ENCODE measurements around the gene RNF223. TPM values are rescaled to one million over a fixed set of nuclear protein-coding genes. Genes with fewer than 3 reads are reported as not detected.

The RNF223 gene
- total and polyA plus RNA-seq, 2 experiments from 2014 or later: not detected

GRCh38 chr1:1054099-1054700 is 19.9 kb downstream of the RNF223 start:
- Histone ChIP-seq H3K36me3 (ENCODE audit: low read depth) (no peaks in the 10 kb centered on the region), H3K27ac (no peak overlapping the region), H4K20me1 (ENCODE audit: insufficient read depth) (no peaks in the 10 kb centered on the region), H3K27me3 (replicated peaks; ENCODE audit: insufficient read depth) (0 out of 2 replicates have a peak, but pooled peaks cover 3% of the 10 kb centered on the region), H3K79me2 (ENCODE audit: insufficient read depth) (no peaks in the 10 kb centered on the region), H3F3A (ENCODE audit: insufficient read depth) (no peaks in the 10 kb centered on the region), H3K9ac (no peak overlapping the region), H3K9me3 (ENCODE audit: low read depth) (no peaks in the 10 kb centered on the region), H3K4me1 (ENCODE audit: insufficient read depth) (no peaks in the 10 kb centered on the region), H2AFZ (no peak overlapping the region), H3K9me2 (ENCODE audit: insufficient read depth) (no peaks in the 10 kb centered on the region), H3K4me3 (no peak overlapping the region), H3K4me2 (ENCODE audit: unreplicated experiment) (no peak overlapping the region)
- DNase-seq: no peak
- TF ChIP-seq EZH2phosphoT487 (IDR thresholded peaks at IDR 0.05; ENCODE audit: insufficient read depth, low read depth): no peak
- no peak for TF ChIP-seq EZH2 (IDR thresholded peaks at IDR 0.05; ENCODE audit: insufficient read depth, poor library complexity, severe bottlenecking)
- WGBS, 2 experiments (ENCODE audit: low coverage in 1 of 2, low lambda C conversion rate in 2 of 2, missing lambda C conversion rate in 2 of 2): 95 to 98% methylated on average over 18 of the region's 18 CpGs
- in situ Hi-C loops (cut with MboI): no loop called here

GRCh38 chr1:1053682-1054081 is 20.4 kb downstream of the RNF223 start:
- 93 to 95% methylated on average over 16 to 18 of the region's 18 CpGs for WGBS, 2 experiments (ENCODE audit: low coverage in 1 of 2, low lambda C conversion rate in 2 of 2, missing lambda C conversion rate in 2 of 2)
- DNase-seq: no peak
- no peak overlapping the region for H3K27ac ChIP-seq
- 0 out of 2 replicates have a peak, but pooled peaks cover 3% of the 10 kb centered on the region for H3K27me3 ChIP-seq (replicated peaks; ENCODE audit: insufficient read depth)
- no peak for TF ChIP-seq EZH2 (IDR thresholded peaks at IDR 0.05; ENCODE audit: insufficient read depth, poor library complexity, severe bottlenecking)
- no peak for TF ChIP-seq EZH2phosphoT487 (IDR thresholded peaks at IDR 0.05; ENCODE audit: insufficient read depth, low read depth)
- H3K9me3 ChIP-seq (ENCODE audit: low read depth): no peaks in the 10 kb centered on the region
- no peak overlapping the region for H3K4me2 ChIP-seq (ENCODE audit: unreplicated experiment)
- H3K4me3 ChIP-seq: no peak overlapping the region
- no peaks in the 10 kb centered on the region for H3F3A ChIP-seq (ENCODE audit: insufficient read depth)
- no peak overlapping the region for H2AFZ ChIP-seq
- no peaks in the 10 kb centered on the region for H3K9me2 ChIP-seq (ENCODE audit: insufficient read depth)
- H3K36me3 ChIP-seq (ENCODE audit: low read depth): no peaks in the 10 kb centered on the region
- no peaks in the 10 kb centered on the region for H4K20me1 ChIP-seq (ENCODE audit: insufficient read depth)
- in situ Hi-C loops (cut with MboI): no loop called here
- H3K9ac ChIP-seq: no peak overlapping the region
- no peaks in the 10 kb centered on the region for H3K79me2 ChIP-seq (ENCODE audit: insufficient read depth)
- H3K4me1 ChIP-seq (ENCODE audit: insufficient read depth): no peaks in the 10 kb centered on the region

DNA sequence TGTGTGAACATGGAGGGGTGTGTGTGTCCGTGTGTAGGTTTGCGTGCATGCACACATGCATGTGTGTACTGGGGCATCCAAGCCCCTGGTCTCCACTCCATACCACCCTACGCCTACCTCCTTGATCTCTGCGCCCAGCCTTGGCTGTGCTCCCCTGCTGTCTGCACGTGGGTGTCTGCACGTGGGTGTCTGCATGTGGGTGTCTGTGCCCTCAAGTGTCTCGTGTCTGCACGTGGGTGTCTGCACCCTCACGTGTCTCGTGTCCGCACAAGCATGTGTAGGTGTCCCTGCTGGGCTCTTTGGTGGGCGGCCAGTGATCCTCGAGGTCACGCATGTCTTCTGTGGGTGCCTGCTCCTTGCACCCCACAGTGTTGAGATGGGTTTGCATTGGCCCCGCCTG is 21.1 kb downstream of the RNF223 start:
- H3K4me1 ChIP-seq (ENCODE audit: insufficient read depth): no peaks in the 10 kb centered on the region
- no peak overlapping the region for H3K27ac ChIP-seq
- no peak overlapping the region for H2AFZ ChIP-seq
- H3K36me3 ChIP-seq (ENCODE audit: low read depth): no peaks in the 10 kb centered on the region
- no peaks in the 10 kb centered on the region for H4K20me1 ChIP-seq (ENCODE audit: insufficient read depth)
- H3K9ac ChIP-seq: no peak overlapping the region
- H3K27me3 ChIP-seq (replicated peaks; ENCODE audit: insufficient read depth): 0 out of 2 replicates have a peak, but pooled peaks cover 1% of the 10 kb centered on the region
- TF ChIP-seq EZH2 (IDR thresholded peaks at IDR 0.05; ENCODE audit: insufficient read depth, poor library complexity, severe bottlenecking): no peak
- TF ChIP-seq EZH2phosphoT487 (IDR thresholded peaks at IDR 0.05; ENCODE audit: insufficient read depth, low read depth): no peak
- H3K4me3 ChIP-seq: no peak overlapping the region
- no peaks in the 10 kb centered on the region for H3K9me2 ChIP-seq (ENCODE audit: insufficient read depth)
- no peaks in the 10 kb centered on the region for H3F3A ChIP-seq (ENCODE audit: insufficient read depth)
- H3K79me2 ChIP-seq (ENCODE audit: insufficient read depth): no peaks in the 10 kb centered on the region
- DNase-seq: no peak
- in situ Hi-C loops (cut with MboI): no loop called here
- H3K9me3 ChIP-seq (ENCODE audit: low read depth): no peaks in the 10 kb centered on the region
- 94 to 96% methylated on average over 9 to 15 of the region's 15 CpGs for WGBS, 2 experiments (ENCODE audit: low coverage in 1 of 2, low lambda C conversion rate in 2 of 2, missing lambda C conversion rate in 2 of 2)
- no peak overlapping the region for H3K4me2 ChIP-seq (ENCODE audit: unreplicated experiment)

- no peak for DNase-seq
- Histone ChIP-seq H3K79me2 (ENCODE audit: insufficient read depth) (no peaks in the 10 kb centered on the region), H3K27ac (no peak overlapping the region), H3K4me1 (ENCODE audit: insufficient read depth) (no peaks in the 10 kb centered on the region), H3F3A (ENCODE audit: insufficient read depth) (no peaks in the 10 kb centered on the region), H3K9me3 (ENCODE audit: low read depth) (no peaks in the 10 kb centered on the region), H3K4me3 (no peak overlapping the region), H2AFZ (no peak overlapping the region), H3K9ac (no peak overlapping the region), H3K27me3 (replicated peaks; ENCODE audit: insufficient read depth) (no peaks in the 10 kb centered on the region), H4K20me1 (ENCODE audit: insufficient read depth) (no peaks in the 10 kb centered on the region), H3K9me2 (ENCODE audit: insufficient read depth) (no peaks in the 10 kb centered on the region), H3K4me2 (ENCODE audit: unreplicated experiment) (no peak overlapping the region), H3K36me3 (ENCODE audit: low read depth) (no peaks in the 10 kb centered on the region)
- 93 to 96% methylated on average over 25 to 29 of the region's 29 CpGs for WGBS, 2 experiments (ENCODE audit: low coverage in 1 of 2, low lambda C conversion rate in 2 of 2, missing lambda C conversion rate in 2 of 2)
- in situ Hi-C loops (cut with MboI): no loop called here
- TF ChIP-seq EZH2phosphoT487 (IDR thresholded peaks at IDR 0.05; ENCODE audit: insufficient read depth, low read depth) (no peak), EZH2 (IDR thresholded peaks at IDR 0.05; ENCODE audit: insufficient read depth, poor library complexity, severe bottlenecking) (no peak)
Measured at GRCh38 chr1:1052003-1052840, 21.9 kb downstream of the RNF223 start.
